HCT116 (cell line): Measurements from ENCODE around the gene TNRC6C. TPM values are rescaled to one million over a fixed set of nuclear protein-coding genes. Genes with fewer than 3 reads are reported as not detected.
"Not testable (repeated sequence)": the region's sequence is repeated elsewhere in the genome, so short reads cannot be mapped to it uniquely, and the experiment has no call there.

Source experiments
- ATAC-seq: fragments of 200-7000 bp; cut with Tn5 transposase; 2 replicates; pipeline ENCODE4 v1.9.1; 2020; ENCODE audit warnings: mild to moderate bottlenecking, moderate library complexity
- BruUV-seq: library from RNA; stranded (reverse); fragments of 400-500 nt; replicated peaks from 2 replicates; lab custom pipeline; 2021; lab: Mats Ljungman, UMichigan
- CTCF ChIA-PET: fragments of 300-600 bp; sonication (Branson Sonifier 250); formaldehyde crosslinking; loops from one replicate; lab custom pipeline; 2021; ENCODE audit warnings: antibody characterized with exemption; lab: Charles Lee
- POLR2A ChIA-PET: fragments of 300-600, 350-600 bp; sonication (Branson Sonifier 250); formaldehyde crosslinking; loops from one replicate; lab custom pipeline; 2021; ENCODE audit warnings: antibody characterized with exemption; lab: Charles Lee
- RAD21 ChIA-PET, 2 experiments: fragments of 300-600 bp; sonication (Branson Sonifier 250); formaldehyde crosslinking; loops; one replicate each; lab custom pipeline; 2023; ENCODE audit warnings: low total read pairs in 2 of 2; ENCODE audit not compliant: uncharacterized antibody in 2 of 2, unreplicated experiment in 2 of 2, low non-redundant PET in 1 of 2; lab: Charles Lee
- DNase-seq: peaks from one replicate; pipeline ENCODE4 v3.0.0-alpha.2; 2010; ENCODE audit warnings: low read depth, low spot score
- H2AFZ ChIP-seq: fragments of 200-600 bp; shearing (Covaris generic), sonication (generic); 2 replicates; pipeline ENCODE4 v1.6.1; 2017; ENCODE audit warnings: low read depth, mixed run types, mixed read lengths, antibody characterized with exemption, low read length; ENCODE audit not compliant: poor library complexity, severe bottlenecking
- H3K27ac ChIP-seq: 2 replicates; pipeline ENCODE4 v1.5.1; 2012; ENCODE audit warnings: low read depth, low read length
- H3K27me3 ChIP-seq: fragments of 200-600 bp; sonication (generic); 2 replicates; pipeline ENCODE4 v1.6.1; 2016; ENCODE audit warnings: mixed run types, low read length, mixed read lengths; ENCODE audit not compliant: insufficient read depth
- H3K36me3 ChIP-seq, 2 experiments: fragments of 200-500 bp in 1 of 2; fragments of 200-600 bp in 1 of 2; sonication (Bioruptor generic) in 1 of 2; sonication (generic) in 1 of 2; 2 replicates each; pipeline versions ENCODE4 v1.5.1 to v1.6.1; 2014 to 2016; ENCODE audit warnings: low read length in 2 of 2, inconsistent platforms in 1 of 2, mixed read lengths in 1 of 2, mixed run types in 1 of 2; ENCODE audit not compliant: insufficient read depth in 2 of 2, control insufficient read depth in 1 of 2
- H3K4me1 ChIP-seq, 2 experiments: fragments of 200-600 bp in 1 of 2; sonication (generic) in 1 of 2; 2 replicates each; pipeline versions ENCODE4 v1.5.1 to v1.6.1; 2012 to 2017; ENCODE audit warnings: low read length in 2 of 2, inconsistent platforms in 1 of 2, mild to moderate bottlenecking in 1 of 2, mixed read lengths in 1 of 2, mixed run types in 1 of 2, moderate library complexity in 1 of 2; ENCODE audit not compliant: insufficient read depth in 2 of 2, control insufficient read depth in 1 of 2
- H3K4me2 ChIP-seq: fragments of 200-600 bp; sonication (generic); 2 replicates; pipeline ENCODE4 v1.6.1; 2017; ENCODE audit warnings: mixed run types, low read length, mixed read lengths
- H3K4me3 ChIP-seq, 2 experiments: fragments of 200-600 bp in 1 of 2; sonication (generic) in 1 of 2; replicated peaks in 1 of 2; 2 replicates each; pipeline ENCODE4 v1.5.1; 2011 to 2016; ENCODE audit warnings: low read length in 2 of 2, control low read depth in 1 of 2, low read depth in 1 of 2, mild to moderate bottlenecking in 1 of 2, mixed read lengths in 1 of 2, mixed run types in 1 of 2
- H3K79me2 ChIP-seq: fragments of 200-600 bp; sonication (generic); 2 replicates; pipeline ENCODE4 v1.6.1; 2017; ENCODE audit warnings: mild to moderate bottlenecking, mixed run types, low read length, moderate library complexity, mixed read lengths; ENCODE audit not compliant: insufficient read depth
- H3K9ac ChIP-seq: fragments of 200-600 bp; sonication (generic); 2 replicates; pipeline ENCODE4 v1.6.1; 2016; ENCODE audit warnings: low read length, mixed read lengths
- H3K9me2 ChIP-seq: fragments of 200-600 bp; sonication (generic), shearing (Covaris generic); 2 replicates; pipeline ENCODE4 v1.6.1; 2017; ENCODE audit warnings: mixed run types, mild to moderate bottlenecking, moderate library complexity; ENCODE audit not compliant: insufficient read depth
- H3K9me3 ChIP-seq, 2 experiments: fragments of 200-500 bp in 1 of 2; fragments of 200-600 bp in 1 of 2; sonication (Bioruptor generic) in 1 of 2; sonication (generic) in 1 of 2; 2 replicates each; pipeline ENCODE4 v1.6.1; 2014 to 2017; ENCODE audit warnings: low read length in 2 of 2, mixed read lengths in 2 of 2, inconsistent platforms in 1 of 2, low read depth in 1 of 2, mild to moderate bottlenecking in 1 of 2, mixed run types in 1 of 2, moderate library complexity in 1 of 2; ENCODE audit not compliant: control insufficient read depth in 1 of 2, insufficient read depth in 1 of 2
- H4K20me1 ChIP-seq: fragments of 200-600 bp; sonication (generic), shearing (Covaris generic); 2 replicates; pipeline ENCODE4 v1.6.1; 2017; ENCODE audit warnings: mixed run types, mild to moderate bottlenecking, moderate library complexity; ENCODE audit not compliant: insufficient read depth
- CBX3 ChIP-seq: IDR thresholded peaks from 2 replicates; pipeline ENCODE4 v1.6.1; 2012; ENCODE audit warnings: low read depth
- CEBPB ChIP-seq: IDR thresholded peaks from 2 replicates; pipeline ENCODE4 v1.6.1; 2012; ENCODE audit warnings: low read depth
- EGR1 ChIP-seq: IDR thresholded peaks from 2 replicates; pipeline ENCODE4 v1.6.1; 2012; ENCODE audit warnings: low read depth
- ELF1 ChIP-seq: IDR thresholded peaks from 2 replicates; pipeline ENCODE4 v1.6.1; 2012; ENCODE audit warnings: low read depth, borderline replicate concordance
- EZH2phosphoT487 ChIP-seq: fragments of 200-600 bp; IDR thresholded peaks from 2 replicates; pipeline ENCODE4 v1.6.1; 2018; ENCODE audit warnings: antibody characterized with exemption, borderline replicate concordance
- FOSL1 ChIP-seq: IDR thresholded peaks from 2 replicates; pipeline ENCODE4 v1.6.1; 2012; ENCODE audit warnings: low read depth
- POLR2A ChIP-seq: IDR thresholded peaks from 2 replicates; pipeline ENCODE4 v1.7.0; 2011; ENCODE audit warnings: borderline replicate concordance; ENCODE audit not compliant: insufficient read depth, insufficient read length; ENCODE audit errors: extremely low read depth
- POLR2AphosphoS5 ChIP-seq: IDR thresholded peaks from 2 replicates; pipeline ENCODE4 v1.6.1; 2011; ENCODE audit warnings: mild to moderate bottlenecking, low read depth, low read length, moderate library complexity
- RAD21 ChIP-seq: IDR thresholded peaks from 2 replicates; pipeline ENCODE4 v1.6.1; 2012; ENCODE audit warnings: low read depth, mild to moderate bottlenecking
- SRF ChIP-seq: IDR thresholded peaks from 2 replicates; pipeline ENCODE4 v1.6.1; 2012; ENCODE audit warnings: low read depth
- YY1 ChIP-seq: IDR thresholded peaks from 2 replicates; pipeline ENCODE4 v1.6.1; 2011; ENCODE audit warnings: low read length, low read depth, moderate library complexity, mild to moderate bottlenecking; ENCODE audit not compliant: insufficient replicate concordance; ENCODE audit errors: extremely low read depth
- ZNF274 ChIP-seq: fragments of 200-500 bp; sonication (Bioruptor generic); IDR thresholded peaks from 2 replicates; pipeline ENCODE4 v1.6.1; 2014; ENCODE audit warnings: mild to moderate bottlenecking, low read depth, low read length, inconsistent platforms
- intact Hi-C: fragments of 100-400 bp; cut with micrococcal nuclease; formaldehyde crosslinking; loops from 2 replicates; pipeline ENCODE4 v1.10.0; 2022
- total RNA-seq: library from RNA; stranded (reverse); gene quantifications from one replicate; pipeline ENCODE4 v1.2.1, GENCODE V29; 2021; ENCODE audit not compliant: unreplicated experiment
- TF ChIP-seq, protein P1 (sequence below): IDR thresholded peaks from 2 replicates; pipeline ENCODE4 v1.6.1; 2012
- TF ChIP-seq, protein P2 (sequence below): IDR thresholded peaks from 2 replicates; pipeline ENCODE4 v1.6.1; 2012
- TF ChIP-seq, protein P3 (sequence below): IDR thresholded peaks from 2 replicates; pipeline ENCODE4 v1.6.1; 2011; ENCODE audit warnings: mild to moderate bottlenecking, low read length, moderate library complexity; ENCODE audit not compliant: insufficient replicate concordance; ENCODE audit errors: extremely low read depth
- TF ChIP-seq, protein P4 (sequence below), 3 experiments: fragments of 200-600 bp in 1 of 3; sonication (generic) in 1 of 3; IDR thresholded peaks in 2 of 3; conservative IDR thresholded peaks in 1 of 3; 2 replicates each; pipeline ENCODE4 v1.5.1; 2012 to 2017; ENCODE audit warnings: low read depth in 2 of 3, low read length in 2 of 3, antibody characterized with exemption in 1 of 3, borderline replicate concordance in 1 of 3, control low read depth in 1 of 3, mild to moderate bottlenecking in 1 of 3, mixed read lengths in 1 of 3, mixed run types in 1 of 3, moderate library complexity in 1 of 3; ENCODE audit not compliant: insufficient read depth in 1 of 3

TNRC6C gene
- total RNA-seq, 1 experiment from 2014 or later = 23.4 TPM

DNA sequence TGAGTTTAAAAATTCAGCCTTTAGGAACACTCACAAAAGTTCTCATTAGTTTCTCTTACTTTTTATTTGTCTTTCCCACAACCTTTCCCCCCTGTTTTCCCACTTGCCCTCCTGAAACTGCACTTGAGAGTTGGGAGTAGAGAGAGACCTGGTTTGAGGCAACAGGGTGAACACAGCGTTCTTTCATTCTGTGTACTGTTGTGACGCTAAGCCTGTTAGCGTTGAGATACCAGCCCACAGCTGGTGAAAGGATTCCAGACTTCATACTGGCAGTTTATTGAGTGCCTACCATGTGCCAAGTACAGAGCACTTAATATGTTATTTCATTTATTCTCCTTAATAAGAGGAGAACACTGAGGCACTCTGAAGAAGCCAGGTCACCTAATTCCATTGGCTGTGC lies 10.3 kb downstream of the TNRC6C start:
- no peaks in the 10 kb centered on the region for H3K36me3 ChIP-seq
- H3K79me2 ChIP-seq = peaks cover 42% of the 10 kb centered on the region
- DNase-seq = no peak
- no peaks in the 10 kb centered on the region for H3K9me2 ChIP-seq
- BruUV-seq = no TSS peak
- H3K9me3 ChIP-seq = no peaks in the 10 kb centered on the region
- no peaks in the 10 kb centered on the region for H3K27me3 ChIP-seq
- RAD21 ChIA-PET = no interaction called here
- peaks cover 0 to 2% of the 10 kb centered on the region in 2 experiments; a peak in 1 of 4 replicates for H3K4me1 ChIP-seq
- TF ChIP-seq ELF1 = no peak
- TF ChIP-seq EGR1 = no peak
- no peak for TF ChIP-seq ZNF274
- TF ChIP-seq, protein P1, sequence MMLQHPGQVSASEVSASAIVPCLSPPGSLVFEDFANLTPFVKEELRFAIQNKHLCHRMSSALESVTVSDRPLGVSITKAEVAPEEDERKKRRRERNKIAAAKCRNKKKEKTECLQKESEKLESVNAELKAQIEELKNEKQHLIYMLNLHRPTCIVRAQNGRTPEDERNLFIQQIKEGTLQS = no peak
- no peak for TF ChIP-seq CBX3
- no peak for TF ChIP-seq POLR2AphosphoS5
- no peak for TF ChIP-seq POLR2A
- no peak for TF ChIP-seq RAD21
- TF ChIP-seq YY1 = no peak
- TF ChIP-seq, protein P2, sequence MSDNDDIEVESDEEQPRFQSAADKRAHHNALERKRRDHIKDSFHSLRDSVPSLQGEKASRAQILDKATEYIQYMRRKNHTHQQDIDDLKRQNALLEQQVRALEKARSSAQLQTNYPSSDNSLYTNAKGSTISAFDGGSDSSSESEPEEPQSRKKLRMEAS = no peak
- TF ChIP-seq, protein P3, sequence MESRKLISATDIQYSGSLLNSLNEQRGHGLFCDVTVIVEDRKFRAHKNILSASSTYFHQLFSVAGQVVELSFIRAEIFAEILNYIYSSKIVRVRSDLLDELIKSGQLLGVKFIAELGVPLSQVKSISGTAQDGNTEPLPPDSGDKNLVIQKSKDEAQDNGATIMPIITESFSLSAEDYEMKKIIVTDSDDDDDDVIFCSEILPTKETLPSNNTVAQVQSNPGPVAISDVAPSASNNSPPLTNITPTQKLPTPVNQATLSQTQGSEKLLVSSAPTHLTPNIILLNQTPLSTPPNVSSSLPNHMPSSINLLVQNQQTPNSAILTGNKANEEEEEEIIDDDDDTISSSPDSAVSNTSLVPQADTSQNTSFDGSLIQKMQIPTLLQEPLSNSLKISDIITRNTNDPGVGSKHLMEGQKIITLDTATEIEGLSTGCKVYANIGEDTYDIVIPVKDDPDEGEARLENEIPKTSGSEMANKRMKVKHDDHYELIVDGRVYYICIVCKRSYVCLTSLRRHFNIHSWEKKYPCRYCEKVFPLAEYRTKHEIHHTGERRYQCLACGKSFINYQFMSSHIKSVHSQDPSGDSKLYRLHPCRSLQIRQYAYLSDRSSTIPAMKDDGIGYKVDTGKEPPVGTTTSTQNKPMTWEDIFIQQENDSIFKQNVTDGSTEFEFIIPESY = no peak
- no peak for TF ChIP-seq FOSL1
- no peak for TF ChIP-seq EZH2phosphoT487
- TF ChIP-seq, protein P4, sequence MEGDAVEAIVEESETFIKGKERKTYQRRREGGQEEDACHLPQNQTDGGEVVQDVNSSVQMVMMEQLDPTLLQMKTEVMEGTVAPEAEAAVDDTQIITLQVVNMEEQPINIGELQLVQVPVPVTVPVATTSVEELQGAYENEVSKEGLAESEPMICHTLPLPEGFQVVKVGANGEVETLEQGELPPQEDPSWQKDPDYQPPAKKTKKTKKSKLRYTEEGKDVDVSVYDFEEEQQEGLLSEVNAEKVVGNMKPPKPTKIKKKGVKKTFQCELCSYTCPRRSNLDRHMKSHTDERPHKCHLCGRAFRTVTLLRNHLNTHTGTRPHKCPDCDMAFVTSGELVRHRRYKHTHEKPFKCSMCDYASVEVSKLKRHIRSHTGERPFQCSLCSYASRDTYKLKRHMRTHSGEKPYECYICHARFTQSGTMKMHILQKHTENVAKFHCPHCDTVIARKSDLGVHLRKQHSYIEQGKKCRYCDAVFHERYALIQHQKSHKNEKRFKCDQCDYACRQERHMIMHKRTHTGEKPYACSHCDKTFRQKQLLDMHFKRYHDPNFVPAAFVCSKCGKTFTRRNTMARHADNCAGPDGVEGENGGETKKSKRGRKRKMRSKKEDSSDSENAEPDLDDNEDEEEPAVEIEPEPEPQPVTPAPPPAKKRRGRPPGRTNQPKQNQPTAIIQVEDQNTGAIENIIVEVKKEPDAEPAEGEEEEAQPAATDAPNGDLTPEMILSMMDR (IDR thresholded peaks at IDR 0.05 in 2 of 3, conservative IDR thresholded peaks at IDR 0.05 in 1 of 3; ENCODE audit: borderline replicate concordance in 1 of 3, insufficient read depth in 1 of 3, low read depth in 2 of 3, low read length in 2 of 3) = no peak
- no peak for TF ChIP-seq CEBPB
- TF ChIP-seq SRF = no peak
- no peak overlapping the region for H2AFZ ChIP-seq
- H3K9ac ChIP-seq = no peak overlapping the region
- CTCF ChIA-PET = no interaction called here
- no peak for ATAC-seq
- intact Hi-C loops = no loop called here
- no peak overlapping the region for H3K4me3 ChIP-seq
- H3K4me2 ChIP-seq = no peak overlapping the region
- H3K27ac ChIP-seq = no peak overlapping the region
- no peaks in the 10 kb centered on the region for H4K20me1 ChIP-seq
- POLR2A ChIA-PET = interaction anchor here (0.6 to 4.6 kb wide), 2 partner anchors 10 to 18 kb away, joined by 3 to 33 read pairs; partner anchors contain the start of gene TNRC6C

DNA sequence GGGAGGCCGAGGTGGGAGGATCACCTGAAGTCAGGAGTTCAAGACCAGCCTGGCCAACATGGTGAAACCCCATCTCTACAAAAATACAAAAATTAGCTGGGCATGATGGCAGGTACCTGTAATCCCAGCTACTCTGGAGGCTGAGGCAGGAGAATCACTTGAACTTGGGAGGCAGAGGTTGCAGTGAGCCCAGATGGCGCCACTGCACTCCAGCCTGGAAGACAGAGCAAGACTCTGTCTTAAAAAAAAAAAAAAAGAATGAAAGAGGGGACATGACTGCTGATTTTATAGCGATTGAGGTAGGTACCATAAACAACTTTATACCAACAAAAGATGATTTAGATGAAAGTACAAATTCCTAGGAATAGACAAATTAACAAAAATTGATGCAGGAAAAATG lies 13.8 kb downstream of the TNRC6C start:
- H3K9ac ChIP-seq, H2AFZ ChIP-seq, H3K9me2 ChIP-seq, BruUV-seq, H3K4me1 ChIP-seq, H3K4me3 ChIP-seq, intact Hi-C loops, H3K4me2 ChIP-seq, H3K27ac ChIP-seq, H3K36me3 ChIP-seq, H3K9me3 ChIP-seq, DNase-seq, H4K20me1 ChIP-seq, H3K27me3 ChIP-seq: not testable (repeated sequence)
- peaks cover 10% of the 10 kb centered on the region for H3K79me2 ChIP-seq
- RAD21 ChIA-PET = interaction anchor here in 1 of 2 experiments (0.6 kb wide), 1 partner anchor 14 kb away, joined by 3 read pairs; no protein-coding TSS in a partner anchor
- CTCF ChIA-PET = interaction anchor here (1.2 to 1.8 kb wide), 3 partner anchors 9 to 47 kb away, joined by 5 to 9 read pairs (median 7); partner anchors contain the start of gene TNRC6C
- POLR2A ChIA-PET = interaction anchor here (4.6 kb wide), 1 partner anchor 14 kb away, joined by 33 read pairs; the partner anchor contains the start of gene TNRC6C
- 0 out of 2 replicates have a peak, but pooled peaks have one; percentile 36 for ATAC-seq
